DMS53 treated with DMSO at 0.1 percent for 48 hours (cell line): Measurements from ENCODE around the gene KLHL6.
"Not testable (repeated sequence)": the region's sequence is repeated elsewhere in the genome, so short reads cannot be mapped to it uniquely, and the experiment has no call there.

Experiments used
- DNase-seq: peaks from one replicate; lab custom pipeline; 2025; ENCODE audit not compliant: unreplicated experiment; lab: John Stamatoyannopoulos, UW

Gene KLHL6

GRCh38 chr3:183570191-183570590 is 14.7 kb upstream of the KLHL6 start:
- not testable (repeated sequence) for DNase-seq

- DNase-seq: no peak
Observed at GRCh38 chr3:183566880-183567279, 11.4 kb upstream of the KLHL6 start.

GRCh38 chr3:183564046-183564445 is 8.5 kb upstream of the KLHL6 start:
- DNase-seq: no peak

GRCh38 chr3:183563536-183563874 is 8.0 kb upstream of the KLHL6 start:
- DNase-seq: no peak

- no peak for DNase-seq
Observed at GRCh38 chr3:183560607-183561006, 5.1 kb upstream of the KLHL6 start.

- no peak for DNase-seq
Observed at GRCh38 chr3:183558495-183558894, 3.0 kb upstream of the KLHL6 start.

- DNase-seq: no peak
Observed at GRCh38 chr3:183556722-183557121, 1.2 kb upstream of the KLHL6 start.

GRCh38 chr3:183554377-183554776 is 1.1 kb downstream of the KLHL6 start:
- no peak for DNase-seq

- DNase-seq: no peak
Observed at GRCh38 chr3:183553334-183554026, 2.0 kb downstream of the KLHL6 start.

GRCh38 chr3:183551930-183552329 is 3.6 kb downstream of the KLHL6 start:
- no peak for DNase-seq

- no peak for DNase-seq
Observed at GRCh38 chr3:183548262-183548769, 7.2 kb downstream of the KLHL6 start.

- no peak for DNase-seq
Observed at GRCh38 chr3:183546625-183547024, 8.9 kb downstream of the KLHL6 start.

- no peak for DNase-seq
Observed at GRCh38 chr3:183545708-183546107, 9.8 kb downstream of the KLHL6 start.

- no peak for DNase-seq
Observed at GRCh38 chr3:183542355-183542754, 13.2 kb downstream of the KLHL6 start.

GRCh38 chr3:183541738-183542137 is 13.8 kb downstream of the KLHL6 start:
- DNase-seq: no peak

GRCh38 chr3:183541235-183541655 is 14.3 kb downstream of the KLHL6 start:
- DNase-seq: no peak

- no peak for DNase-seq
Observed at GRCh38 chr3:183540501-183541234, 14.8 kb downstream of the KLHL6 start.

- no peak for DNase-seq
Observed at GRCh38 chr3:183539811-183540210, 15.7 kb downstream of the KLHL6 start.

- DNase-seq: no peak
Observed at GRCh38 chr3:183538486-183538885, 17.0 kb downstream of the KLHL6 start.

- DNase-seq: no peak
Observed at GRCh38 chr3:183537295-183537730, 18.2 kb downstream of the KLHL6 start.

- DNase-seq: no peak
Observed at GRCh38 chr3:183536238-183536880, 19.1 kb downstream of the KLHL6 start.

- no peak for DNase-seq
Observed at GRCh38 chr3:183534249-183534648, 21.3 kb downstream of the KLHL6 start.
